ENCODE data around the gene SEC61A2.

DNA sequence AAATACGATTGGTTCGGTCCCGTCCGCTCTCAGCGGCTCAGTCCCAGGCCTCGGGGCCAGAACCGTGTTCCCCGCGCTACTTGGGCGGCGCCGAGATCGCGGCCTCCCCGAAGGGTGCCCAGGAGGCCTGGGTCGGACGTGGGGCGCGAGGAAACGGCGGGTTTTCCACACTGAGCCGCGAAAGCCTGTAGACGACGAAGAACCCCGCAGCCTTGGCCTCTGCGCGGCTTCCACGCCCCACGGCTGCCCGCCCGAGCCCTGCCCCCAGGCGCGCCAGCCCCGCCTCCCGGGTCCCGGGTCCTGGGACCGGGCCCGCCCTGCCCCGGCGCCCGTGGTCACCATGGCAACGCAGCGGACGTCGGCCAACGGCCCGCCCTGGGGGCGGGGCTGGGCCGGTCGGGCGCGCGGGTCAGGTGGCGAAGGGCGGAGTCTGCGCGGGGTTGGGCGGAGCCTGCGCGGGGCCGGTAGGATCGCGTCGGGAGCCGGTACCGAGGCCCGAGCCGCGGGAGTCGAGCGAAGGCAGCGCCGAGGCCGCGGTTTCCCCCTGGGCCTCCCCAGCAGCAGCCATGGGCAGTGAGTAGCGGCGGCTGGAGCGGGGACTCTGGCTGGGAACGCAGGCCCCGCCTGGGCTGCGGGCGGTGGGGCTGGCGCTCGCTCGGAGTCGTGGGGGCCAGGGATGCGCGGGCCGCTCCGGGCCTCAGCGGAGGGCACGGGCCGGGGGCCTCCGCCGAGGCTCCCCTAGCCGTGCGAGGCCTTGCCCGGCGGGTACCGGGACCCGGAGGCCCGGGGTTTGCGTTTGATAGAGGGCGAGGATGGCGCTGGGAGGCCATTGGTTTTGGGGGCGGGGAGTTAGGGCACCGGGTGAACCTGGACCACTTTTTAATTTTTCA lies at the start of gene SEC61A2:
- TF ChIP-seq HDAC6 (IDR thresholded peaks at IDR 0.05; ENCODE audit: unreplicated experiment) (no peak), RFX5 (IDR thresholded peaks at IDR 0.05; ENCODE audit: low read depth, low read length) (no peak)
